ENCODE data around the gene OSTM1.

- TF ChIP-seq CTCF (IDR thresholded peaks at IDR 0.05; ENCODE audit: low read depth, low read length, poor library complexity, severe bottlenecking): no peak
- no peak for TF ChIP-seq EZH2phosphoT487 (IDR thresholded peaks at IDR 0.05; ENCODE audit: borderline replicate concordance, low read length)
Measured at GRCh38 chr6:108039681-108040080, 34.9 kb downstream of the OSTM1 start.
